HL-60/S4 treated with phorbol 12-myristate 13-acetate at 8.2 ng/mL for 4 days and 3 days (cell line): ENCODE data around the gene MED25.

ENCODE experiments used
- in situ Hi-C: fragments of 300-500 bp; cut with MboI; formaldehyde crosslinking; loops from 2 replicates; pipeline ENCODE4 v1.15.0; 2022; ENCODE audit warnings: low sequenced_read_pairs

The MED25 gene

GRCh38 chr19:49884109-49884508 is 66.0 kb downstream of the MED25 start:
- in situ Hi-C loops: no loop called here

DNA sequence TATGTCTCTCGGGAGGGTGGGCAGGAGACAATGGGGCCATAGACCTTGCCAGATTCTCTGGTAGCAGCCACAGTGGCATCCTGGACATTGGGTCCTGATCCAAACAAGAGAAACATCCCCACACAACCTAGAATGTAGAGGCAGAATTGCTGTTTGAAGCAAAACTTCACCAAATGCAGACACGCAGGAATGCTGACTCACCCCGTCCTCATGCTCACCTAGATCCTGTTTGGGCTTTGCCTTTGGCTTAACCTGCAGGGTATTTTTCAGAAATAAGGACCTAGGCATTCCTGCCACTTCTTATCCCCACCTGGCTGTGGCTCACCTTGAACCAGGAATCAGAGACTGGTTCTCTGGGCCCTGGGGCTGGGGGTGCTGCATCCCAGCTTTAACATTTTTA is 66.7 kb downstream of the MED25 start:
- in situ Hi-C loops: no loop called here
